Adrenal gland (tissue), 5 donors: Measurements from ENCODE around the gene DHCR24.

Source experiments
- POLR2A ChIP-seq, 2 donors: fragments of 450-650 bp; IDR thresholded peaks; one replicate each; pipeline ENCODE4 v1.6.1; 2017; ENCODE audit warnings: antibody characterized with exemption in 2 of 2, mild to moderate bottlenecking in 2 of 2, moderate library complexity in 1 of 2
- TF ChIP-seq, protein P1 (sequence below), 6 experiments: fragments of 450-650 bp in 4 of 6; fragments of 200-600 bp in 2 of 6; sonication (generic) in 1 of 6; IDR thresholded peaks; 1 replicate in 5 of 6; 2 replicates in 1 of 6; pipeline versions ENCODE4 v1.5.1 to v1.8.0; 2016 to 2021; ENCODE audit warnings: antibody characterized with exemption in 6 of 6, mild to moderate bottlenecking in 2 of 6, moderate library complexity in 1 of 6
- donor health status: DM: no; HTN: no; CAD: no.

DNA sequence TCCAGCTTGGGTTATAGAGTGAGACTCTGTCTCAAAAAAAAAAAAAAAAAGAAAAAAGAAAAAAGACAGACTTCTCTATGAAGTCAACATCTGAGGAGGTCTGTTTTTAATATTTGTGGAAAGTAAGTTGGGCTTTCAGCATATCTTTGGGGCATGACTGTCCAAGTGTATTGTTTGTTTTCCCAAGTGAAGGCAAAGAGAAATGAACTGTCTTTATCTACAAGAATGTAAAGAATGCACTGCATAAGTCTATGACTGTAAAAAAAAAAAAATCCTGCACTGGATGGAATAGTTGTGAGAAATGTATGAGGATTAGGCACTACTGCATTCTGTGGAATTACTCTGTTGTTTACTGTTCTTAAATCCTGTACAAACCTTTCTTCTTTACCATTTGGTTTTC is 47.9 kb upstream of the DHCR24 start:
- TF ChIP-seq, protein P1, sequence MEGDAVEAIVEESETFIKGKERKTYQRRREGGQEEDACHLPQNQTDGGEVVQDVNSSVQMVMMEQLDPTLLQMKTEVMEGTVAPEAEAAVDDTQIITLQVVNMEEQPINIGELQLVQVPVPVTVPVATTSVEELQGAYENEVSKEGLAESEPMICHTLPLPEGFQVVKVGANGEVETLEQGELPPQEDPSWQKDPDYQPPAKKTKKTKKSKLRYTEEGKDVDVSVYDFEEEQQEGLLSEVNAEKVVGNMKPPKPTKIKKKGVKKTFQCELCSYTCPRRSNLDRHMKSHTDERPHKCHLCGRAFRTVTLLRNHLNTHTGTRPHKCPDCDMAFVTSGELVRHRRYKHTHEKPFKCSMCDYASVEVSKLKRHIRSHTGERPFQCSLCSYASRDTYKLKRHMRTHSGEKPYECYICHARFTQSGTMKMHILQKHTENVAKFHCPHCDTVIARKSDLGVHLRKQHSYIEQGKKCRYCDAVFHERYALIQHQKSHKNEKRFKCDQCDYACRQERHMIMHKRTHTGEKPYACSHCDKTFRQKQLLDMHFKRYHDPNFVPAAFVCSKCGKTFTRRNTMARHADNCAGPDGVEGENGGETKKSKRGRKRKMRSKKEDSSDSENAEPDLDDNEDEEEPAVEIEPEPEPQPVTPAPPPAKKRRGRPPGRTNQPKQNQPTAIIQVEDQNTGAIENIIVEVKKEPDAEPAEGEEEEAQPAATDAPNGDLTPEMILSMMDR (IDR thresholded peaks at IDR 0.05) = no peak
- TF ChIP-seq POLR2A (IDR thresholded peaks at IDR 0.05) = no peak
